ENCODE results near the gene KIF13A. TPM values are rescaled to one million over a fixed set of nuclear protein-coding genes. Genes with fewer than 3 reads are reported as not detected.
"Not testable (repeated sequence)": the region's sequence is repeated elsewhere in the genome, so short reads cannot be mapped to it uniquely, and the experiment has no call there.

The KIF13A gene
- total RNA-seq, 1 experiment from 2014 or later = 24.1 TPM

DNA sequence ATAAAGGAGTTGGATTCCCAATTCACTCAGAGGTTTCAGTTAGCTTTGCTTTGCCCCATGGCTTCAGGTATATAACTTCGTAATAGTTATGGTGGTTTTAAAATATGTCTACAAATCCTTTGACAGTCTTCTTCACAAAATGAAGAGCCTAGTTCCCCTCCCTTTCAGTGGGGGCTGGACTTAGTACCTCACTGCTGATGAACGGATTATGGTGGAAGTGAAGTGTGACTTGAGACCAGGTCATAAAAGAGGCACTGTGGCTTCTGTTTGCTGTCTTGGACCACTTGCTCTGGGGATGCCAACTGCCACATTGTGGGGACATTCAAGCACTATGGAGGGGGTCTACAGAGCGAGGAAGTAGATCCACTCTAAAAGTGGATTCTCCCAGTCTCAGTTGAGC, 233.2 kb downstream of the KIF13A start:
- Mint-ChIP-seq H3K36me3 (ENCODE audit: insufficient read depth, unreplicated experiment) (peaks cover 12% of the 10 kb centered on the region), H3K27me3 (ENCODE audit: insufficient read depth, unreplicated experiment) (no peaks in the 10 kb centered on the region), H3K27ac (ENCODE audit: low read depth, unreplicated experiment) (no peak overlapping the region), H3K4me1 (ENCODE audit: insufficient read depth, unreplicated experiment) (no peaks in the 10 kb centered on the region), H3K9me3 (ENCODE audit: unreplicated experiment) (no peaks in the 10 kb centered on the region), H3K4me3 (ENCODE audit: unreplicated experiment) (no peak overlapping the region)
- BruUV-seq (replicated peaks) = no TSS peak
- ChIA-PET POLR2A (interaction anchor here (1.2 kb wide), 1 partner anchor 14 kb away, joined by 3 read pairs; no protein-coding TSS in a partner anchor), CTCF (no interaction called here)
- TF ChIP-seq, protein P1, sequence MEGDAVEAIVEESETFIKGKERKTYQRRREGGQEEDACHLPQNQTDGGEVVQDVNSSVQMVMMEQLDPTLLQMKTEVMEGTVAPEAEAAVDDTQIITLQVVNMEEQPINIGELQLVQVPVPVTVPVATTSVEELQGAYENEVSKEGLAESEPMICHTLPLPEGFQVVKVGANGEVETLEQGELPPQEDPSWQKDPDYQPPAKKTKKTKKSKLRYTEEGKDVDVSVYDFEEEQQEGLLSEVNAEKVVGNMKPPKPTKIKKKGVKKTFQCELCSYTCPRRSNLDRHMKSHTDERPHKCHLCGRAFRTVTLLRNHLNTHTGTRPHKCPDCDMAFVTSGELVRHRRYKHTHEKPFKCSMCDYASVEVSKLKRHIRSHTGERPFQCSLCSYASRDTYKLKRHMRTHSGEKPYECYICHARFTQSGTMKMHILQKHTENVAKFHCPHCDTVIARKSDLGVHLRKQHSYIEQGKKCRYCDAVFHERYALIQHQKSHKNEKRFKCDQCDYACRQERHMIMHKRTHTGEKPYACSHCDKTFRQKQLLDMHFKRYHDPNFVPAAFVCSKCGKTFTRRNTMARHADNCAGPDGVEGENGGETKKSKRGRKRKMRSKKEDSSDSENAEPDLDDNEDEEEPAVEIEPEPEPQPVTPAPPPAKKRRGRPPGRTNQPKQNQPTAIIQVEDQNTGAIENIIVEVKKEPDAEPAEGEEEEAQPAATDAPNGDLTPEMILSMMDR (IDR thresholded peaks at IDR 0.05; ENCODE audit: unreplicated experiment) = no peak
- intact Hi-C loops (cut with micrococcal nuclease) = no loop called here
- DNase-seq (ENCODE audit: unreplicated experiment) = no peak

DNA sequence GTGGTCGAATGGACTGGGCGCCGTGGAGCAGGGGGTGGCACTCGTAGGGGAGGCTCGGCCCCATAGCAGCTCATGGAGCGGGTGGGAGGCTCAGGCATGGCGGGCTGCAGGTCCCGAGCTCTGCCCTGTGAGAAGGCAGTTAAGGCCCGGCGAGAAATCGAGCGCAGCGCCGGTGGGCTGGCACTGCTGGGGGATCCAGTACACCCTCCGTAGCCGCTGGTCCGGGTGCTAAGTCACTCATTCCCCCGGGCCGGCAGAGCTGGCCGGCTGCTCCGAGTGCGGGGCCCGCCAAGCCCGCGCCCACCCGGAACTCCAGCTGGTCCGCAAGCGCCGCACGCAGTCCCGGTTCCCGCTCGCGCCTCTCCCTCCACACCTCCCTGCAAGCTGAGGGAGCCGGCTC, 242.1 kb downstream of the KIF13A start:
- H3K27me3 Mint-ChIP-seq (ENCODE audit: insufficient read depth, unreplicated experiment); DNase-seq (ENCODE audit: unreplicated experiment); H3K27ac Mint-ChIP-seq (ENCODE audit: low read depth, unreplicated experiment); POLR2A ChIA-PET; H3K4me1 Mint-ChIP-seq (ENCODE audit: insufficient read depth, unreplicated experiment); H3K36me3 Mint-ChIP-seq (ENCODE audit: insufficient read depth, unreplicated experiment); intact Hi-C loops (cut with micrococcal nuclease); H3K9me3 Mint-ChIP-seq (ENCODE audit: unreplicated experiment); BruUV-seq (replicated peaks); H3K4me3 Mint-ChIP-seq (ENCODE audit: unreplicated experiment): not testable (repeated sequence)
- CTCF ChIA-PET = interaction anchor here (0.6 to 2.7 kb wide), 3 partner anchors 45 to 614 kb away, joined by 3 to 11 read pairs (median 3); no protein-coding TSS in a partner anchor

DNA sequence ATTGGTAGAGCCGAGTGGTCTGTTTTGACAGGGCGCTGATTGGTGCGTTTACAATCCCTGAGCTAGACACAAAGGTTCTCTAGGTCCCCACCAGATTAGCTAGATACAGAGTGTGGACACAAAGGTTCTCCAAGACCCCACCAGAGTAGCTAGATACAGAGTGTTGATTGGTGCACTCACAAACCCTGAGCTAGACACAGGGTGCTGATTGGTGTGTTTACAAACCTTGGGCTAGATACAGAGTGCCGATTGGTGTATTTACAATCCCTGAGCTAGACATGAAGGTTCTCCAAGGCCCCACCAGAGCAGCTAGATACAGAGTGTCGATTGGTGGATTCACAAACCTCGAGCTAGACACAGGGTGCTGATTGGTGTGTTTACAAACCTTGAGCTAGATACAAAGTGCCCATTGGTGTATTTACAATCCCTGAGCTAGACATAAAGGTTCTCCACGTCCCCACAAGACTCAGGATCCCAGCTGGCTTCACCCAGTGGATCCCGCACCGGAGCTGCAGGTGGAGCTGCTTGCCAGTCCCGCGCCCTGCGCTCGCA, 242.6 kb downstream of the KIF13A start:
- DNase-seq (ENCODE audit: unreplicated experiment); H3K9me3 Mint-ChIP-seq (ENCODE audit: unreplicated experiment); H3K4me3 Mint-ChIP-seq (ENCODE audit: unreplicated experiment); H3K27ac Mint-ChIP-seq (ENCODE audit: low read depth, unreplicated experiment); H3K27me3 Mint-ChIP-seq (ENCODE audit: insufficient read depth, unreplicated experiment); BruUV-seq (replicated peaks); H3K4me1 Mint-ChIP-seq (ENCODE audit: insufficient read depth, unreplicated experiment); H3K36me3 Mint-ChIP-seq (ENCODE audit: insufficient read depth, unreplicated experiment); intact Hi-C loops (cut with micrococcal nuclease): not testable (repeated sequence)
- ChIA-PET CTCF (interaction anchor here (0.6 to 2.7 kb wide), 4 partner anchors 12 to 613 kb away, joined by 3 to 11 read pairs (median 3); no protein-coding TSS in a partner anchor), POLR2A (interaction anchor here (1.3 kb wide), 1 partner anchor 38 kb away, joined by 4 read pairs; the partner anchor contains the start of gene NUP153)

DNA sequence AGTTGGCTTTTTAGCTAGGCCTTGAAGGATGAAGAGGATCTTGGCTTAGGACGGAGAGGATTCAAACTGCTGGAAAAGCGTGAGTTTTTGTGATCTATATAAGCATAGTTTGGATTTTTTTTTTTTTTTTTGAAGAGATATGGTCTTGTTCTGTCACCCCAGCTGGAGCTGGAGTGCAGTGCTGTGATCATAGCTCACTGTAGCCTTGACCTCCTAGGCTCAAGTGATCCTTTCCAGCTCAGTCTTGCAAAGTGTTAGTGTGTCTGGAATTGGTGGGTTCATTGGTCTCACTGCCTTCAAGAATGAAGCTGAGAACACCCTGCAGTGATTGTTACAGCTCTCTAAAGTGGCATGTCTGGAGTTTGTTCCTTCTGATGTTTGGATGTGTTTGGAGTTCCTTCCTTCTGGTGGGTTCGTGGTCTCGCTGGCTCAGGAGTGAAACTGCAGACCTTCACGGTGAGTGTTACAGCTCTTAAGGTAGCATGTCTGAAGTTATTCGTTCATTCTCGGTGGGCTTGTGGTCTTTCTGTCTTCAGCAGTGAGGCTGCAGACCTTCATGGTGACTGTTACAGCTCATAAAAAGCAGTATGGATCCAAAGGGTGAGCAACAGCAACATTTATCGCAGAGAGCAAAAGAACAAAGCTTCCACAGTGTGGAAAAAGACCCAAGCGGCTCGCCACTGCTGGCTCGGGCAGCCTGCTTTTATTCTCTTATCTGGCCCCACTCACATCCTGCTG, 243.2 kb downstream of the KIF13A start:
- Mint-ChIP-seq H3K27ac (ENCODE audit: low read depth, unreplicated experiment) (no peak overlapping the region), H3K9me3 (ENCODE audit: unreplicated experiment) (no peaks in the 10 kb centered on the region), H3K27me3 (ENCODE audit: insufficient read depth, unreplicated experiment) (no peaks in the 10 kb centered on the region), H3K4me1 (ENCODE audit: insufficient read depth, unreplicated experiment) (no peaks in the 10 kb centered on the region), H3K36me3 (ENCODE audit: insufficient read depth, unreplicated experiment) (no peaks in the 10 kb centered on the region), H3K4me3 (ENCODE audit: unreplicated experiment) (no peak overlapping the region)
- intact Hi-C loops (cut with micrococcal nuclease) = no loop called here
- BruUV-seq (replicated peaks) = no TSS peak
- POLR2A ChIA-PET = interaction anchor here (1.3 kb wide), 1 partner anchor 37 kb away, joined by 4 read pairs; the partner anchor contains the start of gene NUP153
- DNase-seq (ENCODE audit: unreplicated experiment) = no peak
- TF ChIP-seq, protein P1 (IDR thresholded peaks at IDR 0.05; ENCODE audit: unreplicated experiment) = no peak
- CTCF ChIA-PET = interaction anchor here (1.2 to 2.7 kb wide), 3 partner anchors 11 to 60 kb away, joined by 3 to 11 read pairs (median 3); no protein-coding TSS in a partner anchor

DNA sequence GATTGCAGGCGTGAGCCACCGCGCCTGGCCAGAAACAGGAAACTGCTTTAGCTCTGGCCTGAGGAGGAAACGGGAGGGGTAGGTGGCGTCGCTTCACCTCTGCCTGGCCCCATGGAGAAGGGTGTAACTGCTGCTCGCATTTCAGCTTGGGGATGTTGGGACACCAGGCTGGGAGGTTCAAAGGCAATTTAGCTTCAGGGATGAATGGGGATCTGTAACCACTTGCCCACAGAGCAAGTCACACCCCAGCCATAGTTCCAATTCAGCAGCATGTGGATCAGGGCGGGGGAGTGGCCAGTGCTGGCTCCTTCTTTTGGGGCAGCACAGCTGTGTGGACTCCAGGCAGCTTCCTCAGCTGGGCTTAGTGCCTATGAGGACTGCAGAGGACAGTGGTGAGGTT, 245.9 kb downstream of the KIF13A start:
- peaks cover 14% of the 10 kb centered on the region for H3K9me3 Mint-ChIP-seq (ENCODE audit: unreplicated experiment)
- CTCF ChIA-PET = interaction anchor here (0.9 kb wide), 2 partner anchors 62 to 63 kb away, joined by 3 read pairs; no protein-coding TSS in a partner anchor
- no peaks in the 10 kb centered on the region for H3K4me1 Mint-ChIP-seq (ENCODE audit: insufficient read depth, unreplicated experiment)
- no TSS peak for BruUV-seq (replicated peaks)
- H3K36me3 Mint-ChIP-seq (ENCODE audit: insufficient read depth, unreplicated experiment) = no peaks in the 10 kb centered on the region
- POLR2A ChIA-PET = interaction anchor here (0.5 to 2.0 kb wide), 8 partner anchors 9 to 416 kb away, joined by 3 to 10 read pairs (median 4); partner anchors contain the start of genes FAM8A1 and NUP153
- TF ChIP-seq, protein P1 (IDR thresholded peaks at IDR 0.05; ENCODE audit: unreplicated experiment) = no peak
- H3K27me3 Mint-ChIP-seq (ENCODE audit: insufficient read depth, unreplicated experiment) = no peaks in the 10 kb centered on the region
- no peak overlapping the region for H3K27ac Mint-ChIP-seq (ENCODE audit: low read depth, unreplicated experiment)
- DNase-seq (ENCODE audit: unreplicated experiment) = peak; percentile 47
- H3K4me3 Mint-ChIP-seq (ENCODE audit: unreplicated experiment) = no peak overlapping the region
- intact Hi-C loops (cut with micrococcal nuclease) = no loop called here
